Hematopoietic multipotent progenitor cell treated with erythropoietin and hydrocortisone succinate and interleukin-3 and kit ligand, for 8 days (in vitro differentiated cells): Measurements from ENCODE around the gene OR8D2.
"Not testable (repeated sequence)": the region's sequence is repeated elsewhere in the genome, so short reads cannot be mapped to it uniquely, and the experiment has no call there.

ENCODE experiments used
- DNase-seq: peaks from one replicate; pipeline ENCODE4 v3.0.0-alpha.2; 2015

Gene OR8D2

DNA sequence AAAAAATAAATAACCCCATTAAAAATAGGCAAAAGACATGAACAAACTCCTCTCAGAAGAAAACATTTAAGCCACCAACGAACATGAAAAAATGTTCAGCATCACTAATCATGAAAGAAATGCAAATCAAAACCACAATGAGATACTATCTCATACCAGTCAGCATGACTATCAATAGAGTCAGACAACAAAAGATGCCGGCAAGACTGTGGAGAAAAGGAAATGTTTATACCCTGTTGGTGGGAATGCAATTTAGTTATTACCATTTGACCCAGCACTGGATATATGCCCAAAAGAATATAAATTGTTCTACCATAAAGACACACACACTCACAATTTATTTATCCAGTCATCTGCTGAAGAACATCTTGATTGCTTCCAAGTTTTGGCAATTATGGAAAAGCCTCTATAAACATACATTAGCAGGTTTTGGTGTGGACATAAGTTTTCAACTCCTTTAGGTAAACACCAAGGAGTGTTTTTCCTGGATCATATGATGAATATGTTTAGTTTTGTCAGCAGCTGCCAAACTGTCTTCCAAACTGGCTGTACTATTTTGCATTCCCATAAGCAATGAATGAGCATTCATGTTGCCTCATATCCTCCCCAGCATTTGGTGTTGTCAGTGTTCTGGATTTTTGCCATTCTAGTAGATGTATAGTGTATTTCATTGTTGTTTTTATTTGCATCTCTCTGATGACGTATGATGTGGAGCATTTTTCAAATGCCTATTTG lies 34.2 kb downstream of the OR8D2 start:
- no peak for DNase-seq

- no peak for DNase-seq
Measured at GRCh38 chr11:124278261-124278660, 41.7 kb downstream of the OR8D2 start.

DNA sequence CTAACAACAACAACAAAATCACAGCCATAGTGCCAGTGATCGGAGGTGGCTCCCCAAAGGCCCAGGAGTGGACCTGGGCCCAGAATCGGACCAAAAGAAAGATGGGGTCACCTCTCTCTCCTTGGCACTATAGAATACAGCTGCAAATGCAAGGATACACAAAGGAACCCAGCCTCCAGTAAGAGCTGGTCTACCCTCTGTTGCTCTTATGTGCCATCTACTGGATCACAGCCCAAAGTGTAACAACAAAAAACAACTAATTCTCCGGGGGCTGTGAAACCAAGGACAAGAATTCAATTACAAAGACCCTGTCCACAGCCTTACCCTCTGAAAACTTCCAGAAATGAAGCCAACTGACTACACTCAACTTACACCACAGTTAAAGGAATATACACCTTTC lies 42.2 kb downstream of the OR8D2 start:
- peak; percentile 25 for DNase-seq

GRCh38 chr11:124277207-124277606 lies 42.8 kb downstream of the OR8D2 start:
- no peak for DNase-seq

GRCh38 chr11:124276081-124276480 lies 43.9 kb downstream of the OR8D2 start:
- DNase-seq: peak; percentile 85

DNA sequence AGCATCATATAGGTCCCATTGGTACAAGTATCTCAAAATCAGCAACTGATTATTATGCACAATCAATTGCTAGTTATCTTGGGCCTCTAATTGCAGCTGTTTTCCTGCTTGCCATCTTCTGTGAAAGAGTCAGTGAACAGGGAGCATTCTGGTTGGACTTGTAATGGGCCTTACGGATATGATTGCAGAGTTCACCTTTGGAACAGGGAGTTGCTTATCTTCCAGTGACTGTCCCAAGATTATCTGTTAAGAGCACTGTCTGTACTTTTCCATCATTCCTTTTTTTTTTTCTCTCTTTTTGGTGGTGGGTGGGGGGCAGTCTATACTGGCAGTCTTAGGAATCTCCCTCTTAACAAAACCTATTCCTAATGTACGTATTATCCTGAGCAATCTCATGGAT lies 46.0 kb downstream of the OR8D2 start:
- DNase-seq: no peak

GRCh38 chr11:124270886-124271285 lies 49.1 kb downstream of the OR8D2 start:
- not testable (repeated sequence) for DNase-seq
